NCI-H2196 treated with DMSO at 0.1 percent for 48 hours (cell line): Measurements from ENCODE around the gene LRRC4C.

ENCODE experiments used
- DNase-seq: peaks from one replicate; lab custom pipeline; 2025; ENCODE audit not compliant: unreplicated experiment; lab: John Stamatoyannopoulos, UW

The LRRC4C gene

GRCh38 chr11:40302669-40303068 lies 1156.8 kb downstream of the LRRC4C start:
- DNase-seq, result no peak

GRCh38 chr11:40295466-40295865 lies 1164.0 kb downstream of the LRRC4C start:
- DNase-seq, result no peak

GRCh38 chr11:40294741-40295140 lies 1164.7 kb downstream of the LRRC4C start:
- DNase-seq, result no peak

GRCh38 chr11:40294349-40294735 lies 1165.1 kb downstream of the LRRC4C start:
- DNase-seq, result no peak

- DNase-seq, result peak; percentile 54
Observed at GRCh38 chr11:40293655-40294348, 1165.7 kb downstream of the LRRC4C start.

GRCh38 chr11:40292721-40293508 lies 1166.5 kb downstream of the LRRC4C start:
- DNase-seq, result no peak

- DNase-seq, result no peak
Observed at GRCh38 chr11:40291741-40292140, 1167.7 kb downstream of the LRRC4C start.

GRCh38 chr11:40291329-40291728 lies 1168.1 kb downstream of the LRRC4C start:
- no peak for DNase-seq

GRCh38 chr11:40290171-40290631 lies 1169.3 kb downstream of the LRRC4C start:
- DNase-seq, result no peak

GRCh38 chr11:40289370-40289769 lies 1170.1 kb downstream of the LRRC4C start:
- DNase-seq, result no peak

GRCh38 chr11:40287916-40288803 lies 1171.3 kb downstream of the LRRC4C start:
- no peak for DNase-seq

- DNase-seq, result no peak
Observed at GRCh38 chr11:40286137-40286536, 1173.3 kb downstream of the LRRC4C start.

- DNase-seq, result no peak
Observed at GRCh38 chr11:40285558-40285957, 1173.9 kb downstream of the LRRC4C start.

GRCh38 chr11:40281052-40281580 lies 1178.3 kb downstream of the LRRC4C start:
- DNase-seq, result no peak

GRCh38 chr11:40280159-40281051 lies 1179.0 kb downstream of the LRRC4C start:
- DNase-seq, result no peak

- no peak for DNase-seq
Observed at GRCh38 chr11:40276960-40277359, 1182.5 kb downstream of the LRRC4C start.

GRCh38 chr11:40274017-40274416 lies 1185.4 kb downstream of the LRRC4C start:
- DNase-seq, result no peak

- DNase-seq, result no peak
Observed at GRCh38 chr11:40273192-40273732, 1186.2 kb downstream of the LRRC4C start.

GRCh38 chr11:40271361-40271760 lies 1188.1 kb downstream of the LRRC4C start:
- DNase-seq, result no peak

- no peak for DNase-seq
Observed at GRCh38 chr11:40269865-40270264, 1189.6 kb downstream of the LRRC4C start.
